Gastrocnemius medialis (tissue), 4 donors: ENCODE measurements around the gene PSMD2. TPM values are rescaled to one million over a fixed set of nuclear protein-coding genes. Genes with fewer than 3 reads are reported as not detected.

Experiments used
- ATAC-seq, 2 donors: fragments of 150-250 bp; one replicate each; pipeline ENCODE4 v1.9.1; 2016
- DNase-seq, 2 donors: peaks; one replicate each; pipeline ENCODE4 v3.0.0-alpha.2; 2019
- H3K27ac ChIP-seq, 4 donors: fragments of 200-600 bp; sonication (generic); 1 replicate in 1 of 4; 2 replicates in 3 of 4; pipeline ENCODE4 v1.5.1; 2016 to 2018; ENCODE audit warnings: mild to moderate bottlenecking in 2 of 4, moderate library complexity in 1 of 4
- H3K27me3 ChIP-seq, 3 donors: fragments of 200-600 bp; sonication (generic) in 2 of 3; 1 replicate in 1 of 3; 2 replicates in 2 of 3; pipeline versions ENCODE4 v1.5.1 to v1.6.0; 2016 to 2019; ENCODE audit warnings: mild to moderate bottlenecking in 1 of 3, moderate library complexity in 1 of 3
- H3K36me3 ChIP-seq, 2 donors: fragments of 200-600 bp; sonication (generic) in 1 of 2; one replicate each; pipeline ENCODE4 v1.5.1; 2017 to 2018
- H3K4me1 ChIP-seq, 2 donors: fragments of 200-600 bp; sonication (generic) in 1 of 2; one replicate each; pipeline ENCODE4 v1.5.1; 2016 to 2017; ENCODE audit warnings: mild to moderate bottlenecking in 2 of 2
- H3K4me3 ChIP-seq, 4 donors: fragments of 200-600 bp; sonication (generic) in 3 of 4; 1 replicate in 1 of 4; 2 replicates in 3 of 4; pipeline ENCODE4 v1.5.1; 2016 to 2019; ENCODE audit warnings: mild to moderate bottlenecking in 2 of 4
- H3K9me3 ChIP-seq, 3 donors: fragments of 200-600 bp; sonication (generic) in 2 of 3; 1 replicate in 1 of 3; 2 replicates in 2 of 3; pipeline ENCODE4 v1.5.1; 2016 to 2019
- CTCF ChIP-seq, 5 experiments: fragments of 450-650 bp in 3 of 5; fragments of 200-600 bp in 2 of 5; sonication (generic) in 2 of 5; IDR thresholded peaks in 4 of 5; conservative IDR thresholded peaks in 1 of 5; 1 replicate in 4 of 5; 2 replicates in 1 of 5; pipeline ENCODE4 v1.5.1; 2016 to 2019; ENCODE audit warnings: antibody characterized with exemption in 5 of 5, mild to moderate bottlenecking in 3 of 5, moderate library complexity in 3 of 5
- POLR2A ChIP-seq, 2 donors: fragments of 450-650 bp; IDR thresholded peaks; one replicate each; pipeline ENCODE4 v1.6.1; 2017; ENCODE audit warnings: antibody characterized with exemption in 2 of 2, mild to moderate bottlenecking in 2 of 2, moderate library complexity in 2 of 2
- in situ Hi-C, 4 donors: fragments of 200-750 bp; cut with MboI; loops; one replicate each; pipeline versions ENCODE4 v1.15.0 to v1.8.0; 2017; ENCODE audit warnings: low sequenced_read_pairs in 4 of 4
- intact Hi-C: fragments of 100-400 bp; cut with DNase I; formaldehyde crosslinking; loops from one replicate; pipeline ENCODE4 v1.15.1; 2023; ENCODE audit warnings: low total_unique reads
- total RNA-seq, 4 donors: library from RNA; depleted of rRNA; stranded (reverse); fragments of >200 nt; gene quantifications; one replicate each; pipeline versions ENCODE4 v1.1.0 to v1.2.3, GENCODE V29; 2016

Gene PSMD2
- total RNA-seq, 4 donors from 2014 or later: 560 to 831 (median 720) TPM

GRCh38 chr3:184275961-184276910 lies 22.8 kb upstream of the PSMD2 start, which contains the start of gene ECE2:
TSS of gene ECE2 (plus strand) at chr3:184276022. CDS start at chr3:184276154, 132 bp downstream.
- Histone ChIP-seq H3K9me3 (no peaks in the 10 kb centered on the region), H3K27ac (no peak within 1 kb of the TSS), H3K4me1 (no peaks in the 10 kb centered on the region), H3K36me3 (no peaks in the 10 kb centered on the region), H3K4me3 (no peak within 1 kb of the TSS), H3K27me3 (peaks cover 20 to 28% (median 24%) of the 10 kb centered on the region in 3 donors)
- DNase-seq (no peak), ATAC-seq (no peak)
- in situ Hi-C loops: loop anchor here in 1 of 4 donors (25.0 kb wide), 1 partner anchor 389 kb away; the partner anchor contains the start of gene PARL
- no peak for TF ChIP-seq CTCF (IDR thresholded peaks at IDR 0.05 in 4 of 5, conservative IDR thresholded peaks at IDR 0.05 in 1 of 5)
- TF ChIP-seq POLR2A (IDR thresholded peaks at IDR 0.05): no peak
- intact Hi-C loops: no loop called here

DNA sequence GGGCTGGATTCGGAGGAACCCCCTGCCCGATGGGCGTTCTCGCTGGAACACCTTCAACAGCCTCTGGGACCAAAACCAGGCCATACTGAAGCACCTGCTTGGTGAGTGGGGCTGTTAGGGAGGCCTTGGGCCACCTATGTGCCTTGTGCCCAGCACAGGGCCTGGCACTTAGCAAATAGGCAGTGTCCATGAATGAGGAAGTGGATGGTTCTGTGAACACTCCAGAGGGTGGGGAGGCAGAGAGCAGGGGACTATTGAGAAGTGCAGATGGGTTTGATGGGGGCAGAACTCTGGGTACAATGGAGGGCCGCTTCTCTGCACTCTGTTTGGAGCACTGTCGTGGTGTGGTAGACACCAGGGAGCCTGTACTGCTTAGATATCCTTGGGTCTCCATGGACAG lies 21.7 kb upstream of the PSMD2 start:
- Histone ChIP-seq H3K4me1 (no peaks in the 10 kb centered on the region), H3K9me3 (no peaks in the 10 kb centered on the region), H3K36me3 (no peaks in the 10 kb centered on the region), H3K4me3 (no peak overlapping the region), H3K27ac (no peak overlapping the region), H3K27me3 (peaks cover 20 to 28% (median 24%) of the 10 kb centered on the region in 3 donors)
- DNase-seq (no peak), ATAC-seq (no peak)
- intact Hi-C loops (no loop called here), in situ Hi-C loops (loop anchor here in 1 of 4 donors (25.0 kb wide), 1 partner anchor 390 kb away; the partner anchor contains the start of gene PARL)
- no peak for TF ChIP-seq CTCF (IDR thresholded peaks at IDR 0.05 in 4 of 5, conservative IDR thresholded peaks at IDR 0.05 in 1 of 5)
- no peak for TF ChIP-seq POLR2A (IDR thresholded peaks at IDR 0.05)

DNA sequence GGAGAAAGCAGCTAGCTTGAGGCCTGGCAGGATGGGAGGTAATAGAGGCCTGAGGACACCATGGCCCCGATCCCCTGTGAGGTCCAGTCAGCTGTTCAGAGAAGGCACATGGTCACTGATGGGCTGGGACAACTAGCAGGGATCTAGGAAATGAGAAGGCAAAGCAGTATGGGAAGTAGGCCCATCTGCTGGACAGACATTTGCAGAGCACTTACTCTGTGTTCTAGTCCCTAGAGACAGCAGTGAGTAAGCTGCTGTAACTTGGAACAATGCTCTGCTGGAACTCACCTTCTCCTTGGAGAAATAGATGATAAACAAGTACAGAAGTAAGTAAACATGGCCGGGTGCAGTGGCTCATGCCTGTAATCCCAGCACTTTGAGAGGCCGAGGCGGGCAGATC lies 16.1 kb upstream of the PSMD2 start:
- H3K4me3 ChIP-seq: no peak overlapping the region
- TF ChIP-seq CTCF (IDR thresholded peaks at IDR 0.05 in 4 of 5, conservative IDR thresholded peaks at IDR 0.05 in 1 of 5) (no peak), POLR2A (IDR thresholded peaks at IDR 0.05) (no peak)
- intact Hi-C loops (no loop called here), in situ Hi-C loops (loop anchor here in 1 of 4 donors (25.0 kb wide), 1 partner anchor 396 kb away; the partner anchor contains the start of gene PARL)
- DNase-seq: no peak
- H3K36me3 ChIP-seq: no peaks in the 10 kb centered on the region
- H3K27me3 ChIP-seq: no peaks in the 10 kb centered on the region
- no peak overlapping the region for H3K27ac ChIP-seq
- ATAC-seq: no peak
- H3K4me1 ChIP-seq: no peaks in the 10 kb centered on the region
- no peaks in the 10 kb centered on the region for H3K9me3 ChIP-seq

DNA sequence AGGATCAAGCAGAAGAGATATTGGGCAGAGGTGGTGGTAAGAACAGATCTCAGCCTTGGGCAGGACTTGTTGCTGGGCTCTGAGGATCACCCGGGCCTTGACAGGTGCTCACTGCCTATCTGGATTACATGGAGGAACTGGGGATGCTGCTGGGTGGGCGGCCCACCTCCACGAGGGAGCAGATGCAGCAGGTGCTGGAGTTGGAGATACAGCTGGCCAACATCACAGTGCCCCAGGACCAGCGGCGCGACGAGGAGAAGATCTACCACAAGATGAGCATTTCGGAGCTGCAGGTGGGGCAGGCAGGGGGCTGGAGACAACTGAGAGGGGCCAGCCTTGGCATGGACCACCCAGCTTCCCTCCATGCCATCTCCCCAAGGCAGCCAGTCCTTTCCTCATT lies 15.4 kb upstream of the PSMD2 start:
- no peak for TF ChIP-seq CTCF (IDR thresholded peaks at IDR 0.05 in 4 of 5, conservative IDR thresholded peaks at IDR 0.05 in 1 of 5)
- TF ChIP-seq POLR2A (IDR thresholded peaks at IDR 0.05): no peak
- H3K4me1 ChIP-seq: no peaks in the 10 kb centered on the region
- H3K36me3 ChIP-seq: no peaks in the 10 kb centered on the region
- no peak overlapping the region for H3K4me3 ChIP-seq
- intact Hi-C loops: no loop called here
- H3K27ac ChIP-seq: no peak overlapping the region
- in situ Hi-C loops: loop anchor here in 1 of 4 donors (25.0 kb wide), 1 partner anchor 396 kb away; the partner anchor contains the start of gene PARL
- DNase-seq: no peak
- H3K9me3 ChIP-seq: no peaks in the 10 kb centered on the region
- H3K27me3 ChIP-seq: no peaks in the 10 kb centered on the region
- ATAC-seq: no peak
